AG04449 (cell line): ENCODE measurements around the gene P4HA2.
"Not testable (repeated sequence)": the region's sequence is repeated elsewhere in the genome, so short reads cannot be mapped to it uniquely, and the experiment has no call there.

Source experiments
- CTCF ChIA-PET: fragments of 350-600 bp; formaldehyde crosslinking; extraction: SDS; loops from one replicate; lab custom pipeline; 2021; ENCODE audit warnings: antibody characterized with exemption; lab: Yijun Ruan, JAX
- POLR2A ChIA-PET: fragments of 400-600, 350-600 bp; formaldehyde crosslinking; extraction: SDS; loops from one replicate; lab custom pipeline; 2020; ENCODE audit warnings: antibody characterized with exemption, inconsistent platforms; lab: Yijun Ruan, JAX
- DNase-seq: peaks from one replicate; pipeline ENCODE4 v3.0.0-alpha.2; 2010; ENCODE audit warnings: low read depth, low spot score
- H3K4me3 ChIP-seq: 2 replicates; pipeline ENCODE4 v1.5.1; 2011; ENCODE audit warnings: low read depth, mild to moderate bottlenecking, control low read depth, low read length
- CTCF ChIP-seq: IDR thresholded peaks from one replicate; pipeline ENCODE4 v1.5.1; 2011; ENCODE audit warnings: mild to moderate bottlenecking, moderate library complexity, low read length, control low read depth, inconsistent platforms; ENCODE audit not compliant: insufficient read depth; ENCODE audit errors: missing control alignments

The P4HA2 gene

DNA sequence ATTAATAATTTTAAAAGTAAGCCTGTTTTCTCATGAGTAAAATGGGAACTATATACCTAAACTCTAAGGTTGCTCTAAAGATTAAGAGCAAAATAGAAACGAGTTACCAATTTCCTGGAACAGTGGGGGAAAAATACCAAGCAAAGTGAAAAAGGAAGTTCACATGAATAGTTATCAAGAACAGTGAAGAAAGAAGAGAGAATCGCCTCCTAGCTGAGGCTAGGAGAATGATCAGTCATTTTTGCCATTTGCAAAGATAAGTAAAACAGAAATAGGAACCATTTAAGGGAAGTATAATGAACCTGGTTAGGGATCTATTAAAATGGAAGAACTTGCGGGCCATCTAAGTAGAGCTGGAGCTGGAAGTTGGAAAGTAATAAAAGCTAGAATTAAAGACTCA is 50.7 kb downstream of the P4HA2 start:
- H3K4me3 ChIP-seq, result no peak overlapping the region
- CTCF ChIA-PET, result interaction anchor here (0.7 to 7.3 kb wide), 3 partner anchors 13 to 112 kb away, joined by 3 to 92 read pairs (median 4); no protein-coding TSS in a partner anchor
- POLR2A ChIA-PET, result no interaction called here
- TF ChIP-seq CTCF, result no peak
- no peak for DNase-seq

DNA sequence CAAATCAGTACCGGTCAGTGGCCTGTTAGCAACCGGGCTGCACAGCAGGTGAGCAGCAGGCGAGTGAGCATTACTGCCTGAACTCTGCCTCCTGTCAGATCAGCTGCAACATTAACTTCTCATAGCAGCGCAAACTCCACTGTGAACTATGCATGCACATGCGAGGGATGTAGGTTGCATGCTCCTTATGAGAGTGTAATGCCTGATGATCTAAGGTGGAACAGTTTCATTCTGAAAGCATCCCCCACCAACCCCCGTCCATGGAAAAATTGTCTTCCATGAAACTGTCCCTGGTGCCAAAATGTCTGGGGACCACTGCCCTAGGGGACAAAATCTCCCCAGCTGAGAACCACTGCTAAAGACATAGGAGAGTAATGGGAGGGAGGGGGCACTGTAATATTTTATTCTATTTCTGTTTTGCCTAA is 51.1 kb downstream of the P4HA2 start:
- H3K4me3 ChIP-seq, result no peak overlapping the region
- TF ChIP-seq CTCF, result no peak
- POLR2A ChIA-PET, result no interaction called here
- no peak for DNase-seq
- CTCF ChIA-PET, result interaction anchor here (0.7 to 7.3 kb wide), 3 partner anchors 14 to 112 kb away, joined by 3 to 92 read pairs (median 4); no protein-coding TSS in a partner anchor

GRCh38 chr5:132162945-132163344 is 64.7 kb downstream of the P4HA2 start:
- no peak overlapping the region for H3K4me3 ChIP-seq
- TF ChIP-seq CTCF, result no peak
- no peak for DNase-seq
- ChIA-PET CTCF (interaction anchor here (1.6 kb wide), 2 partner anchors 17 to 27 kb away, joined by 5 to 7 read pairs; no protein-coding TSS in a partner anchor), POLR2A (no interaction called here)

DNA sequence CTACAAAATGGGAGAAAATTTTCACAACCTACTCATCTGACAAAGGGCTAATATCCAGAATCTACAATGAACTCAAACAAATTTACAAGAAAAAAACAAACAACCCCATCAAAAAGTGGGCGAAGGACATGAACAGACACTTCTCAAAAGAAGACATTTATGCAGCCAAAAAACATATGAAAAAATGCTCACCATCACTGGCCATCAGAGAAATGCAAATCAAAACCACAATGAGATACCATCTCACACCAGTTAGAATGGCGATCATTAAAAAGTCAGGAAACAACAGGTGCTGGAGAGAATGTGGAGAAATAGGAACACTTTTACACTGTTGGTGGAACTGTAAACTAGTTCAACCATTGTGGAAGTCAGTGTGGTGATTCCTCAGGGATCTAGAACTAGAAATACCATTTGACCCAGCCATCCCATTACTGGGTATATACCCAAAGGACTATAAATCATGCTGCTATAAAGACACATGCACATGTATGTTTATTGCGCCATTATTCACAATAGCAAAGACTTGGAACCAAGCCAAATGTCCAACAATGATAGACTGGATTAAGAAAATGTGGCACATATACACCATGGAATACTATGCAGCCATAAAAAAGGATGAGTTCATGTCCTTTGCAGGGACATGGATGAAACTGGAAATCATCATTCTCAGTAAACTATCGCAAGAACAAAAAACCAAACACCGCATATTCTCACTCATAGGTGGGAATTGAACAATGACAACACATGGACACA is 65.9 kb downstream of the P4HA2 start:
- DNase-seq, POLR2A ChIA-PET, H3K4me3 ChIP-seq: not testable (repeated sequence)
- CTCF ChIA-PET, result interaction anchor here (1.6 kb wide), 2 partner anchors 18 to 29 kb away, joined by 5 to 7 read pairs; no protein-coding TSS in a partner anchor

DNA sequence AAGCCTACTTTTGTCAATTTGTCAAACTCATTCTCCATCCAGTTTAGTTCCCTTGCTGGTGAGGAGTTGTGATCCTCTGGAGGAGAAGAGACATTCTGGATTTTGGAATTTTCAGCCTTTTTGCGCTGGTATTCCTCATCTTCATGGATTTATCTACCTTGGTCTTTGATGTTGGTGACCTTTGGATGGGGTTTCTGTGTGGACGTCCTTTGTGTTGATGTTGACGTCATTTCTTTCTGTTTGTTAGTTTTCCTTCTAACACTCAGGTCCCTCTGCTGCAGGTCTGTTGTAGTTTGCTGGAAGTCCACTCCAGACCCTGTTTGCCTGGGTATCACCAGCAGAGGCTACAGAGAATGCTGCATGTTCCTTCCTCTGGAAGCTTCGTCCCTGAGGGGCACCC is 71.2 kb downstream of the P4HA2 start:
- no peak for TF ChIP-seq CTCF
- ChIA-PET POLR2A (no interaction called here), CTCF (interaction anchor here (1.0 kb wide), 1 partner anchor 92 kb away, joined by 3 read pairs; no protein-coding TSS in a partner anchor)
- no peak for DNase-seq
- no peak overlapping the region for H3K4me3 ChIP-seq

DNA sequence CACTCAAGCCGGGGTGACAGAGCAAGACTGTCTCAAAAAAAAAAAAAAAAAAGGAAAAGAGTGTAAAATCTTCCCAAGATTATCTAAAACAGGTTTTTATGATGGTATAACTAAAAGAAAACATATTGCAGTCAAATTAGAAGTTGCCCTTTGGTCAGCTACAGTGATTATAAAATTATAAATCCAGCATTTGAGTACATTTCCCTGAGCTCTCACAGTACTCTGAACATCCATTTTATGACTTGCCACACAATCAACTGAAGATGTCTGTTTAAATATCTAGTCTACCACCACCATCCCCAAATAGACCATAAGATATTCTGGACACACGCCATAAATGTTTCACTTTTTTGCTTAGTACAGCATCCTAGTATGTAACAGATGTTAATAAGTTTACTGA is 77.1 kb downstream of the P4HA2 start:
- CTCF ChIA-PET, result interaction anchor here (1.2 kb wide), 1 partner anchor 87 kb away, joined by 3 read pairs; no protein-coding TSS in a partner anchor

More for the DNA sequence above, 77.1 kb downstream of the P4HA2 start:
- no peak for TF ChIP-seq CTCF
- DNase-seq, result no peak
- POLR2A ChIA-PET, result no interaction called here
- no peak overlapping the region for H3K4me3 ChIP-seq
